Endothelial cell (in vitro differentiated cells): ENCODE data around the gene UGT1A9. TPM values are rescaled to one million over a fixed set of nuclear protein-coding genes. Genes with fewer than 3 reads are reported as not detected.

ENCODE experiments used
- DNase-seq: peaks from one replicate; pipeline ENCODE4 v3.0.0; 2021; ENCODE audit warnings: low spot score
- H3K27ac Mint-ChIP-seq: one replicate; pipeline ENCODE4 v1.8.0; 2021; ENCODE audit warnings: mixed read lengths, inconsistent platforms; ENCODE audit not compliant: unreplicated experiment
- H3K27me3 Mint-ChIP-seq: one replicate; pipeline ENCODE4 v1.8.0; 2021; ENCODE audit warnings: mild to moderate bottlenecking, moderate library complexity, mixed read lengths, inconsistent platforms; ENCODE audit not compliant: unreplicated experiment
- H3K36me3 Mint-ChIP-seq: one replicate; pipeline ENCODE4 v1.8.0; 2021; ENCODE audit warnings: mild to moderate bottlenecking, low read depth, mixed read lengths, inconsistent platforms; ENCODE audit not compliant: unreplicated experiment
- H3K4me1 Mint-ChIP-seq: one replicate; pipeline ENCODE4 v1.8.0; 2021; ENCODE audit warnings: mild to moderate bottlenecking, mixed read lengths, inconsistent platforms; ENCODE audit not compliant: unreplicated experiment
- H3K4me3 Mint-ChIP-seq: one replicate; pipeline ENCODE4 v1.8.0; 2021; ENCODE audit warnings: mild to moderate bottlenecking, mixed read lengths, inconsistent platforms; ENCODE audit not compliant: unreplicated experiment
- H3K9me3 Mint-ChIP-seq: one replicate; pipeline ENCODE4 v1.8.0; 2021; ENCODE audit warnings: mixed read lengths, inconsistent platforms; ENCODE audit not compliant: unreplicated experiment
- CTCF ChIP-seq: fragments of 200-600 bp; sonication (generic); IDR thresholded peaks from one replicate; pipeline ENCODE4 v1.5.0; 2021; ENCODE audit warnings: antibody characterized with exemption; ENCODE audit not compliant: unreplicated experiment
- total RNA-seq: library from RNA; stranded (reverse); fragmentation: NEBNext Ultra II Directional; extraction: Animal tissue kit (Norgen Biotek cat#: 25700); gene quantifications from one replicate; pipeline ENCODE4 v1.2.1, GENCODE V29; 2021; ENCODE audit not compliant: unreplicated experiment

Gene UGT1A9
- total RNA-seq, 1 donor from 2014 or later = not detected

- TF ChIP-seq CTCF = no peak
- no peak overlapping the region for H3K27ac Mint-ChIP-seq
Measured at GRCh38 chr2:233656443-233656842, 15.3 kb upstream of the UGT1A9 start.

GRCh38 chr2:233658610-233659009 lies 13.1 kb upstream of the UGT1A9 start:
- H3K4me3 Mint-ChIP-seq = no peak overlapping the region
- no peaks in the 10 kb centered on the region for H3K27me3 Mint-ChIP-seq
- no peak for TF ChIP-seq CTCF
- no peak overlapping the region for H3K27ac Mint-ChIP-seq
- H3K9me3 Mint-ChIP-seq = no peaks in the 10 kb centered on the region
- no peaks in the 10 kb centered on the region for H3K36me3 Mint-ChIP-seq
- no peaks in the 10 kb centered on the region for H3K4me1 Mint-ChIP-seq
- no peak for DNase-seq

More at GRCh38 chr2:233656443-233656842, 15.3 kb upstream of the UGT1A9 start:
- H3K36me3 Mint-ChIP-seq = no peaks in the 10 kb centered on the region
- H3K27me3 Mint-ChIP-seq = no peaks in the 10 kb centered on the region
- no peak for DNase-seq
- H3K4me1 Mint-ChIP-seq = no peaks in the 10 kb centered on the region
- no peaks in the 10 kb centered on the region for H3K9me3 Mint-ChIP-seq
- H3K4me3 Mint-ChIP-seq = no peak overlapping the region

- H3K27me3 Mint-ChIP-seq = no peaks in the 10 kb centered on the region
- no peaks in the 10 kb centered on the region for H3K36me3 Mint-ChIP-seq
- H3K9me3 Mint-ChIP-seq = no peaks in the 10 kb centered on the region
- no peak for TF ChIP-seq CTCF
- H3K27ac Mint-ChIP-seq = no peak overlapping the region
- H3K4me1 Mint-ChIP-seq = no peaks in the 10 kb centered on the region
- H3K4me3 Mint-ChIP-seq = no peak overlapping the region
- no peak for DNase-seq
Measured at GRCh38 chr2:233663911-233664310, 7.8 kb upstream of the UGT1A9 start.

GRCh38 chr2:233668605-233669260 lies 3.0 kb upstream of the UGT1A9 start:
- no peak for TF ChIP-seq CTCF
- Mint-ChIP-seq H3K27ac (no peak overlapping the region), H3K27me3 (no peaks in the 10 kb centered on the region), H3K9me3 (no peaks in the 10 kb centered on the region), H3K4me1 (no peaks in the 10 kb centered on the region), H3K36me3 (no peaks in the 10 kb centered on the region), H3K4me3 (no peak overlapping the region)
- no peak for DNase-seq

GRCh38 chr2:233672886-233673285 lies 1.2 kb downstream of the UGT1A9 start:
- H3K27me3 Mint-ChIP-seq = no peaks in the 10 kb centered on the region
- DNase-seq = no peak
- H3K27ac Mint-ChIP-seq = no peak overlapping the region
- no peaks in the 10 kb centered on the region for H3K4me1 Mint-ChIP-seq
- H3K36me3 Mint-ChIP-seq = no peaks in the 10 kb centered on the region
- no peak overlapping the region for H3K4me3 Mint-ChIP-seq
- TF ChIP-seq CTCF = no peak
- no peaks in the 10 kb centered on the region for H3K9me3 Mint-ChIP-seq
